Inflammatory macrophage treated with lipopolysaccharide for 4 hours (primary cell): Measurements from ENCODE around the gene DPYSL4.

Experiments used
- DNase-seq: peaks from one replicate; pipeline ENCODE4 v3.0.0-alpha.2; 2020

DPYSL4 gene

GRCh38 chr10:132197271-132198067 lies 10.7 kb downstream of the DPYSL4 start:
- DNase-seq = no peak

- DNase-seq = no peak
Measured at GRCh38 chr10:132198068-132198370, 11.3 kb downstream of the DPYSL4 start.

DNA sequence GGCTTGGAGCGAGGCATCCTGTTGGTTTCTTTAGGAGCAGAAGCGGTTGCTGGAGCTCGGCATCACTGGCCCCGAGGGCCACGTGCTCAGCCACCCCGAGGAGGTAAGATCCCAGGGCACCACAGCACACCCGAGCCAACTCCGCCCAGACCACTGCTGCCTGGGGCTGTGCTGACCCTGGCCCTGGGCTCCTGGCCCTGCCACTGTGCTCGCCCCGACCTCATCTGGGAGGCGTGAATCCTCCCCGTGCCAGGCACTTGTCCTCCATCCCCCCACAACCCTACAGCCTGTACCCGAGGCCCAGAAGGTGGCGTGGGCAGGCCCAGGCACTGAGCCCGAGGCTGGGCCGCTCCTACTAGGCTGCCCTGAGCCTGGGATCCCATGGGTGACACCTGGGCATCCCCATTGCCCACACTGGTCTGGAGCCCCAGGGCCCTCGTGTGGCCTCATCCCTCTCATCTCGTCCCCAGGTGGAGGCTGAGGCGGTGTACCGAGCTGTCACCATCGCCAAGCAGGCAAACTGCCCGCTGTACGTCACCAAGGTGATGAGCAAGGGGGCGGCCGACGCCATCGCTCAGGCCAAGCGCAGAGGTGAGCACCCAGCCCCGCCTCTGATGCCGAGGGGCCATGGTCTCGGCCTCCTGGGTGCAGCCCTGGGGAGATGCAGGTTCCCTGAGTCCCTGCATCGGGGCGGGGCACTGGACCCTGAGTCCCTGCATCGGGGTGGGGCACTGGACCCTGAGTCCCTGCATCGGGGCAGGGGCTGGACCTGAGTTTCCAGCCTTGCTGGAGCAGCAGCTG lies 11.8 kb downstream of the DPYSL4 start:
- no peak for DNase-seq

DNA sequence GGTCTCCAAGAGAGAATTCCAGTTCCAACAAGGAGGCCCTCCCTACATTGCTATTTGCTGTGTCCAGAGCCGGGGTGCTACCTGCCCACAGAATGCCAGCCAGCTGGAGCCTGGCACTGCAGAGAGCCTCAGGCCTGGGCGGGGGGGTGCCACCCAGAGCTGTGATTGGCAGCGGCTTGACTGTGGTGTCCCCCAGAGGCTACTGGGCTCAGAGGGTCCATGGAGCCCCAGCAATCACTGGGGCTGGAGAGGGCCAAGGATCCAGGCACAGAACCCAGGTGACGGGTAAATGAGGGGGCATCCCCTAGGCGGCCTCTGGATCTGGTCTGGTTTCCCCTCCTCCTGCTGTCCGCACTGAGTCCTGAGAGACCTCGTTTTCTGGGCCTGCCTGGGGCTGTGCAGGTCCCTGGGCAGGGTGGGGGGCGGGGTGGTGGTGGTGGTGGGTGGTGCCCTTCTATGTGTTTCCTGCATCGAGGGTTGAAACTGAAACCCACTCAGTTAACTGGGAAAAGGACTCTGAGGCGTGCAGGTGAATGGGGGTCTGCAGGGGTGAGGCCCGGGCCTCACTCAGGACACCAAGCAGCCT lies 12.6 kb downstream of the DPYSL4 start:
- no peak for DNase-seq

- DNase-seq = no peak
Measured at GRCh38 chr10:132199854-132200311, 13.1 kb downstream of the DPYSL4 start.

- DNase-seq = no peak
Measured at GRCh38 chr10:132200344-132201110, 13.8 kb downstream of the DPYSL4 start.

DNA sequence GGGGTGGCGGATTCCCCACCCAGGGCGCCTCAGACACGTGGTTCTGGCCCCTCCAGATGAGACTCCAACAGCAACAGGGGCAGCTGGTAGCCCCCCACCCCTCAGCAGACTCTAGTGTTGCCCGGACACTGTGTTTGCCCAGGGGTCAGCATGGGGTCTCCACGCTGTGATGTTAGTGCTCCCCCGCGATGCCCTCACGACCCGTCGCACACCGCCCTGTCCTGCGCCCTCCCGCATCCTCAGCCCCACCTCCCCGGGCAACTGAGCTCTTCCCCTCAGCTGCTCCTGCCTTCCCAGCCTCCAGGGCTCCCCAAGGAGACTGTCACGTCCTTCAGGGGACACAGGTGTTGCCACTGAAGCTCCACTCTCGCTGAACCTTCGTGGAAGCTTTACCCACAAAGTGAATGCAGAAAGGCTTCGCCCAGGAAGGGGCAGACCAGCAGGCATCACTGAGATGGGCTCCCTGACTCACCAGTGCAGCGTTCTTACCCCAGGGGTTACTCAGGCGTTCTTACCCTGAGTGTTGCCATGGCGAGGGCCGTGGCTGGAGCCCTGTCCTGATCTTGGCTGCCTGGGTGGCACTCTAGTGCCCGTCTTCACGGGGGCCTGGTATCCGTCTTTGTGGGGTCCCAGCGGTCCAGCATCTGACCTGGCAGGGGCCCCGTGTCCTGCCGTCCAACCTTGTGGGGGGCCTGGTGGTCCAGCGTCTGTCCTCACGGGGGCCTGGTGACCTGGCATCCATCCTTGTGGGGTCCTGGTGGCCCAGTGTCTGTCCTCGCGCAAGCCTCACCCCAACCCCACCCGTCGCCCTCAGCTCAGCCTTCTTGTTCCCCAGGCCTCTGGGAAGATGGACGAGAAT lies 14.6 kb downstream of the DPYSL4 start:
- no peak for DNase-seq

- DNase-seq = no peak
Measured at GRCh38 chr10:132202070-132202970, 15.6 kb downstream of the DPYSL4 start.

GRCh38 chr10:132203256-132204077 lies 16.7 kb downstream of the DPYSL4 start:
- DNase-seq = no peak

DNA sequence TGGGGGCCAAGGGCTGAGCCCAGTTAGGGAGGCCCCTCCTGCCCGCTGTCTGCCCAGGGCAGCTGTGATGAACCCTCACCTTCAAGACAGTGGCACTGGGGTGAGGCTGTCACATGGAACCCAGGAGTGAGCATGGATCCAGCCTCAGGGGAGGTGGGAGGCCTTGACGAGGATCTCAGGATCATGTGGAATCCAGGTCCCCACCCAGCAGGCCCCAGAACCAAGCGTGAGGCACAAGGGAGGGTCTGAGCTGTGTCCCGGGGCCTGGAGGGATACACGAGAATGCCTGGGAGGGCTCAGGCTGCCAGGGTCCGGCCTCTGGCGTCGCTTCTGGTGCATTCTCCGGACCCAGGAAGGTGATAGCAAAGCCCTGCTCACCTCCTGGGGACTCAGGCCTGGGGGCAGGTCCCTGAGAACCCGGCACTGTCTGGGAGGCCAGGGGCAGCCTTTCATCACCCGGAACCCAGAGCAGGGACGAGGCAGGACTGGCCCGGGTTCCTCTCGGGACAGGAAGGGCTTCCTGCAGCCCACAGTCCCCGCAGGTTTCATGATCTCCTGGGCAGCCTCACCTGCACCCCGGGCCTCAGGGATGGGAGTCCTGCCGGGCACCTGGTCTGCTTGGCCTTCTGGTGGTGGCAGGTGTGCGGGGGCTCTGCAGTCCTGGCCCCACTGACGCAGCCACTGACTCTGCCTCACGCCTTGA lies 17.5 kb downstream of the DPYSL4 start:
- DNase-seq = no peak

GRCh38 chr10:132204781-132205473 lies 18.2 kb downstream of the DPYSL4 start:
- DNase-seq = no peak

DNA sequence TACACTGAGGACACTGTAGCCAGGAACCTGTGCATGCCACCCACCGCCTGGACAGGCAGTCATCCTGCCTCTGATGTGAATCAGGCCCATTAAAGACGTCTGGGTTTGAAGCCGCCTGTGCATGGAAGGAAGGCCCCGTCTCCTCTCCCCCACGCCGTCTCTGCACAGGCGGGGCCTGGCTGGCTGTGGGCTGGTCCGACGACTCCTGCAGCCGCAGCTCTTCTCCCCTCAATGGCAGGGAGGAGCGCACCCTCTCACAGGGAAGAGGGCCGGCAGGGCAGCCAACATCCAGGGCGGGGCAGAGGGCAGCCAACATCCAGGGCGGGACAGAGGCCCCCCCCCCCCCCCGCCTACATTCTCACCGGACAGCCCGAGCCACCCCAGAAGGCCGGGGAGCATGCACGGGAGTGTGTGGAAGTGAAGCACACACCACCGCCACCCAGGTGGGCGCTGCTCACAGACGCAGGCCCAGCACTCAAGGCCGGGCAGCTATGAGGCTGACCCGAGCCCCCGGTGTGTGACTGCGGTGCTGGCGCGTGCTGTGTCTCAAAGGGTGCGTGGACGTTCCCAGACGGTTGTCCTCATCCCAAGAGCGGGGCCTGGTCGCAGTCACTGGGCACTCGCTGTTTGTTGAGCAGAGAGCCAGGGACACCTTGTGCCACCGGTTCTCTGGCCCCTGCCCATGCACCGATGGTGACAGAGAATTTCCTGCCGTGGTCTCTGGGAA lies 19.1 kb downstream of the DPYSL4 start:
- no peak for DNase-seq

DNA sequence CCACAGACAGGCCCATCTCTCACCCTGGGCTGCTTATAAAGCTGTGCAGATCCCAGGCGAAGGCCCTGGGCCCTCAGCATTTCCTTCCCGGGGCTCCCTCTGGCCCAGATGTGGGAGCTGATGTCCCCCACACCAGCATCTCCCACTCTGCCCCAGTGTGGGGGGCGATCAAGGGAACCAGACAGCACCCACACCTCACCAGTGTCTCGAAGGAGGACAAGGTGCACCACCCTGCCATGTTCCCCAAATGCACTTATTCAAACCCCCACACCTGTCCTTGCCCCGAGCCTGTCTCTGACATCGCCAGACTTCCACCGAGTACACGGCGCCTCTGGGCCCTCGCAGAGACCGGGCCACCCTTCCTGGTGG lies 19.6 kb downstream of the DPYSL4 start:
- DNase-seq = no peak

GRCh38 chr10:132206806-132207535 lies 20.2 kb downstream of the DPYSL4 start:
- DNase-seq = no peak

- no peak for DNase-seq
Measured at GRCh38 chr10:132207536-132208461, 21.1 kb downstream of the DPYSL4 start.

- no peak for DNase-seq
Measured at GRCh38 chr10:132208462-132209050, 21.8 kb downstream of the DPYSL4 start.
